GM18909 (cell line): ENCODE results near the gene SGPP1.
"Not testable (repeated sequence)": the region's sequence is repeated elsewhere in the genome, so short reads cannot be mapped to it uniquely, and the experiment has no call there.

Experiments used
- ATAC-seq: cut with Tn5 transposase; IDR thresholded peaks from one replicate; pipeline ENCODE4 v1.9.1; 2021; ENCODE audit warnings: mild to moderate bottlenecking; ENCODE audit not compliant: unreplicated experiment, poor library complexity

The SGPP1 gene

GRCh38 chr14:63677891-63678379 is 49.9 kb downstream of the SGPP1 start:
- no peak for ATAC-seq

DNA sequence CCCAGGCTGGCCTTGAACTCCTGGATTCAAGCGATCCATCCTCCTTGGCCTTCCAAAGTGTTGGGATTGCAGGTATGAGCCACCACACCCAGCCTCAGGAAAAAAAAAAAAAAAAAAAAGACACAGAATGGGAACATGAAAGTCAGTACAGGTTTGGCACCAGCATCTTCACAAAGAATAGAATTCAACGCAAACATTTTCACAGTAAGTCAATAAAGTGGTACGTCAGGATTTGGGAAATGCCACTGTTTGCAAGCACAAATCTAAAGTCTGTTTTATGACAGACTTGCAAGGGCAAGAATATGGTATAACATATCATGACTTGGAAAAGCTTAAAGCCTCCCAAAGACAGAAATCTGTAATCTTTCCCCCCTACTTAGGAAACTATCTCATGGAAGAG is 51.2 kb downstream of the SGPP1 start:
- ATAC-seq, result no peak

DNA sequence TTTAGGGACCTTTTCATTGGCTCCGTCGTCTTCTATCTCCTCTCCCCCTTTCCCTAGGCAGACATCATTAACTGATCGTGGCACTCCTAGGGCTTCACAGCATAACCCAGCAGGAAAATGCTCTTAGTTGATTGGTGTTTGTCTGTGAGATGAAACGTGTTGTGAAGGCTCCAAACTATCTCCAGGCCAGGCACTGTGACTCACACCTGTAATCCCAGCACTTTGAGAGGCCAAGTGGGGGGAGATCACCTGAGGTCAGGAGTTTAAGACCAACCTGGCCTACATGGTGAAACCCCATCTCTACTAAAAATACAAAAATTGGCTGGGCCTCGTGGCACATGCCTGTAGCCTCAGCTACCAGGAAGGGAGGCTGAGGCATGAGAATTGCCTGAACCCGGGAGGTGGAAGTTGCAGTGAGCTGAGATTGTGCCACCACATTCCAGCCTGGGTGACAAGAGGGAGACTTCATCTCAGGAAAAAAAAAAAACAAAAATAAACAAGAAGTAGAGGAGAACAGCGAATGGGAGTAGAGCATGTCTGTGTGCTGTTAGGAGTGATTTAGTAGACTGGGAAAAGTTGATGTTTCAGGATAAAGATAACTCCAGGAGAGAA is 53.9 kb downstream of the SGPP1 start:
- no peak for ATAC-seq

GRCh38 chr14:63673255-63673654 is 54.6 kb downstream of the SGPP1 start:
- ATAC-seq, result no peak

GRCh38 chr14:63672417-63673180 is 55.3 kb downstream of the SGPP1 start:
- ATAC-seq, result peak; percentile 80

DNA sequence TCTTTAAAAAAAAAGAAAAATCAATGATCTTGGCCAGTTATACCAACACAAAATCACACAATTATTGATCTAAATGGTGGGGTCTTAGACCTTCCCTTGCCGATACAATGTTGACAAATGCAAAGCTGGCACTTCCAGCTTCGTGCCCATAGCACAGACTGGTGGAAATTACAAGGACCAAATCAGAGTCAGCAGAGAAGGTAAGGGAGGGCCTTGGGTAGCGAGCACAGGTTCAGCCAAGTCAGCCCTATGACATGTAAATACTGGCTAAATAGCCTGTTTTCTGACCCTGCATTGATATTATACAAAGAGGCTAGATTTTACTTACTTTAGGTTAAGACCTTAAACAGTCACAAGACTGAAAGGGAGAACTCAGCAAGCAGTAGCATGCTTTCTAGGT is 55.9 kb downstream of the SGPP1 start:
- peak; percentile 28 for ATAC-seq

DNA sequence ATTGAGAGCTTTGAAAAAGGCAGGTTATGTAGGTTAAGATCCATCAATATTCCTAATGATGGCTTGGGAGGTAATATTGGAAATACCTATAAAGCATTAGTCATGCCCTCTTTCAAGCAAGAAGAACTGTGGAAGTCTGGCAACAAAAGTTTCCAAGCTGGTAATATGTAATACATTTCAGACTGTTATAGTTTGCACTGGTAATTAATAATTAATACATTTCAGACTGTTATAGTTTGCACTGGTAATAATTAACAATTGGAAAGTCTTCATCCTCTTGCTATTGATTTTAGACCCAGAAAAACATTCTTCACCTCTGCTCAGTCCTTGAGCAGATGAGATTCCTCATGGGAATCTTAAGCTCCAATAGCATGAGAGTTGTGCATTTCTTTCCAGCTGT is 57.2 kb downstream of the SGPP1 start:
- ATAC-seq, result peak; percentile 50

DNA sequence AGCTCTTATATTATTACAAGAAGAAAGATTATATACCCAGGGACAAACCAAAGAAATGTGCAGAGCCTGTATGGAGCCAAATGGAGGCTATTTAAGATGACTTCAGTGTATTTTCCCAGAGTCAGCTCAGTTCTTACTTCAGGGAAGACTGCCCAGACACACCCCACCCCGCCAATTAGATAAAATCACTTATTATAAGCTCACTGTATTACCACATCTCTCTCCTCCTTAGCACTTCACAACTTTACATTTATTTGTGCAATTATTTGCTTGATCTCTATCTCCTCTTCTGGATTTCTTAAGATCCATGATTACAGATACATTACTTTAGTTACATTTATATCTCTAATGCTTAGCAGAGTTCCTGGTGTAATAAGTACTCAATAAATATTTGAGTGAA is 61.5 kb downstream of the SGPP1 start:
- ATAC-seq, result no peak

DNA sequence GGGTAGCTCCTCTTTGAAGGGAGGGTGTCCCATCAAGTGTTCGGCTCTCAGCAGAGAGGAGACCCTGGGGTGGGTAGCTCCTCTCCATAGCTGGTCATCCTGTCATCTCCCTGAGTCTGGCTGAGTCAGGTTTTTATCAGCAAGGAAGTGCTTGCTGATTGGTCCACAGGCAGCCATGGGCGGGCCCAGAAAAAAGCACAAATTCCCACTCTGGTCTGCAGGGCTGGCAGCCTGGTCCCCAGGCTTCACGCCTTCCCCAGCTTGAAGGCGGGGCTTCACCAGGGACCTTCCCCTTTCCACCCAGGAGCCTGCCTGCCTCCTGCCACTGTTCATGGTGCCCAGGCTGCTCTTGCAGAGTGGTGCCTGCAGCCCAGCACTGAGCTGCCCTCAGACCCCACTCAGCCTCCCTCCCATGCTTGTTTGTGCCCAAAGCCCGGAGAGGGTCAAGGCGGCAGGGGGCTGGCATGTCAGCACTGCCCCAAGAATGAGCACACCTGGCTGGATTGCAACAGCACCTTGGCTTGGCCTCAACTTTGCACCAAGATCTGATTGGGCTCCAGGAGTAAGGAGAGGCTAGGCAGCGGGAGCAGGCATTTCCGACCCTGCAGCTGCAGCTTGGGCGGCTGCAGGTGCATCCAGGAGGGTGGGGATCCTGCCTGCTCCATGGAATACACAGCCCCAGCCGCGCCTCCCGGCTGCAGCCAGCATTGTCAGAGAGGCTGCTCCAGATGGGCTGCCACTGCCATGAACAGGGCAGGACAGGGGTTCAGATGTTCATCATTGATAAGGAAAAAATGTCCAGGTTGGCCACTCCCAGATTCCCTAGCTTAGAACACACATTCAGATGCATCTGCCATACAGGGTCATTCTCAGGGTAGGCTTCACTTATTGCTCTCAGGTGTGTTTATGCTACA is 64.2 kb downstream of the SGPP1 start:
- peak; percentile 42 for ATAC-seq

DNA sequence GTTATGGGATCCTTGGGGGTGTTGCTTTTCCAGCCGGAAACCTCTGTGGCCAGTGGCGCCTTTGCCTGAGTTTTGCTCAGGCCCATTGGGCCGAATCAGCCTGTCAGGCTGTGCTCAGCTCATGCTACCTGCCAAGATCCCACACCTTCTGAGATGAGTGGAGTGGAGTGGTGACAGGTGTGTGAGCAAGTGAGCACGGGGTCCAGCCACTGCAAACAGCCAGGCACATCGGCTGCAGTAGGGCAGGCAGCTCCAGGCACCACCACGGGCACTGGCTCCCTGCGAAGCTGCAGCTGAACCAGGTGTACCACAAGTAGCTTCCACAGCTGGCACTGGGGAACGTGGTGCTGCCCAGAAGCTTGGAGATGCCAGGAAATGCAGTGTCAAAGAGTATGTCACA is 65.1 kb downstream of the SGPP1 start:
- no peak for ATAC-seq

DNA sequence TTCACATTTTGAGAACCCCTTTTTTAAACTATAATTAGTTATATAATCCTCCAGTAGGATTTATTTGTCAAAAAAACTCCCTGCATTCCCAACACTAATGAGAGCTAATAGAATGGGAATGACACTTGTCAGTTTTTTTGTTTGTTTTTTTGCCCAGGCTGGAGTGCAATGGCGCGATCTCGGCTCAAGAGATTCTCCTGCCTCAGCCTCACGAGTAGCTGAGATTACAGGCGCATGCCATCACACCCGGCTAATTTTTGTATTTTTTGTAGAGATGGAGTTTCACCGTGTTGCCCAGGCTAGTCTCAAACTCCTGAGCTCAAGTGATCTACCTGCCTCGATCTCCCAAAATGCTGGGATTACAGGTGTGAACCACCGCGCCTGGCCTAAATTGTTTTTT is 66.0 kb downstream of the SGPP1 start:
- not testable (repeated sequence) for ATAC-seq

- no peak for ATAC-seq
Observed at GRCh38 chr14:63659726-63660125, 68.1 kb downstream of the SGPP1 start.

DNA sequence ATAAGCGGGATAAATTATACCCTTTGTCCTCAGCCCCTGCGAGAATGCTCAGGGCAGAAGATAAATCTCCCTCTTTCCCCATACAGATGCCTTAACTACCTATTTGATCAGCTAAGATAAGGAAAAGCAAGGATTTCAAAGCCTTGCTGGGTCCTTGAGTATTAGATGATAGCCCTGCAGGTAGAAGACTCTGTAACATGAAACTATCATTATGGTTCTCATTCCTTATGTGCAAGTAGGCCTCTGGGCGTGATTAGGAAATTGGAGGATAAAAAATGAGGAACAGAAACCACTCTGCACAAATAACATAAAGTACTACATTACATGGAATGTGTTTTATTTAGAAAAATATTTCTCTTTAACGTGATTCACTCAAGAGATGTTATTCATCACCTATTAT is 71.7 kb downstream of the SGPP1 start:
- no peak for ATAC-seq

DNA sequence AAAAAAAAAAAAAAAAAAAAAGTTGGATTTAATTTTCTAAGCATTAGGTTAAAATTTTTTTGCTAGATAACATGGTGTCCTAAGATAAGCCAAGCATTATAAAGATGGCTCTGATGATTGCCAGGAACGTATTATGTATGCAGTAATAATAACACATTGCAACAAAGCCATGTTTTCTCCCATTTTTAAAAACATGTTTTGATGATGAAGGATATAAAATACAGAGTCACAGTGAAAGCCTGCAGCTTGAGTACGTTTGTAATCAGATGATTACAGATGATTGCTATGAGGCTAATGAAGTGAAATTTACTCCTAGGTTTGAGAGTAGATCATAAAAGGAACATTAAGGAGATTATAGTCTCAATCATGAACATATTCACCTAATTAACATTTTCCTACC is 72.9 kb downstream of the SGPP1 start:
- no peak for ATAC-seq

DNA sequence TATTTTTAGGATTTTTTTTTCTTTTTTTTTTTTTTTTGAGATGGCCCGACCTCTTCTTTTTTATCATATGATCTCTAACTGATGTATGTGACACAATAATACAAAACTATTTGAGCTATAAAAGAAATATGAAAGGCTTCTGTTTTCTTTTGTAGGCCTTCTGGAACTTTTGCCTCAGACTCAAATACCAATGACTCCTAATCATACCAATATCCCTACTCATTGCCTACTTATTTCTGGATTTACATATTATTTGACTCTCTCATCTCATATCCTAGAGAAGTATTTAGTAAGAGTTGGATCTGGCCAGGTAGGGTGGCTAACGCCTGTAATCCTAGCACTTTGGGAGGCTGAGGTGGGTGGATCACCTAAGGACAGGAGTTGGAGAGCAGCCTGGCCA is 73.5 kb downstream of the SGPP1 start:
- ATAC-seq, result no peak

DNA sequence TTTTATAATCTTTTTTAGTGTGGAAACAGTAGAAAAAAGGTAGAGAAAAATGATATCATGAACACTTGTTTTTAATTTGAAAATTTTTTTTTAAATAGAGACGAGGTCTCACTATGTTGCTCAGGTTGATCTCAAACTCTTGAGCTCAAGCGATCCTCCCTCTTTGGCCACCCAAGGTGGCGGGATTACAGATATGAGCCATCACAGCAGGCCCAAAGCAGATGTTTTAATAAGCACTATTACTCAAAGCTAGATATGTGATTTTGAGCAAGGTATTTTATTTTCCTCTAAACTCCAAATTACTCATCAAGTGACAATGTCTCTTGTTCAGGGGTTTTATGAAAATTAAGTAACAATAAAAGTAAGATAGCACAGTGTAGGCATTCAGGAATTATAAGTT is 75.5 kb downstream of the SGPP1 start:
- no peak for ATAC-seq

- ATAC-seq, result peak; percentile 81
Observed at GRCh38 chr14:63650256-63650952, 77.5 kb downstream of the SGPP1 start.

DNA sequence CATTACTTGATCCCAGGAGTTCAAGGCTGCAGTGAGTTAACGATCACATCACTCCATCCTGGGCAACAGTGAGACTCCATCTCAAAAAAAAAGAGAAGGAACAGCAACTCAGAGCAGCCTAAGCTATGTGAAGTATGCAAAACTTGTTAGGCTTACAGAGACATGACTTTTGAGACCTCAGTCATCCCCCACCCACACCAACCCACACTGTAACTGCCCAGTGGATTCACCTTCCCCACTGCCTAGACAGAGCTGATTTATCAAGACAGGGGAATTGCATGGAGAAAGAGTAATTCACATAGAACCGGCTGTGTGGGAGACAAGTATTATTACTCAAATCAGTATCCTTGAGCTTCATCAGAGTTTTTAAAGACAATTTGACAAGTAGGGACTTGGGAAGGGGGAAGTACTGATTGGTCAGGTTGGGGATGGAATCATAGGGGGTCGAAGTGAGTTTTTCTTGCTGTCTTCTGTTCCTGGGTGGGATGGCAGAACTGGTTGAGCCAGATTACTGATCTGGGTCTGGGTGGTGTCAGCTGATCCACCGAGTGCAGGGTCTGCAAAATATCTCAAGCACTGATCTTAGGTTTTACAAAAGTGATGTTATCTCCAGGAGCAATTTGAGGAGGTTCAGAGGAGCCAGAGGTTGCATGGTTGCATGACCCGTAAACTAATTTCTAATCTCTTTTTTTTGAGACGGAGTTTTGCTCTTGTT is 80.0 kb downstream of the SGPP1 start:
- no peak for ATAC-seq

DNA sequence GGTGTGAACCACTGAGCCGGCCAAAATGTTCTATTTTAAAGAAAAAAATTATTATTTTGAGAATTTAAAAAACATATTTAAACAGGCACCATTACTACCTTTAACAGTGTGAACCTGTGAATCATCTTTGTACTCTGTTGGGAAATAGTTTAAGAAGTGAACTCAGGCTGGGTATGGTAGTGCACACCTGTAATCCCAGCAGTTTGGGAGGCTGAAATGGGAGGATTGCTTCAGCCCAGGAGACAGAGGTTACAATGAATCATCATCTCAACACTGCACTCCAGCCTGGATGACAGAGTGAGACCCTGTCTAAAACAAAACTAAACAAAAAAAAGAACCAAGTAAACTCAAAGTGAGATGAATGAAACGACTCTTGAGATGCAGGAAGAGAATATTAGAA is 83.1 kb downstream of the SGPP1 start:
- no peak for ATAC-seq
